KBM-7 (cell line): ENCODE results near the gene ELK4.

Experiments used
- DNase-seq: peaks from one replicate; pipeline ENCODE4 v3.0.0-alpha.2; 2015
- in situ Hi-C: fragments of 300-500 bp; cut with MboI; formaldehyde crosslinking; loops from 2 replicates; pipeline ENCODE4 v1.14.3; 2020; ENCODE audit warnings: low sequenced_read_pairs, low pct_unique_long_range_greater_than_20kb, mixed read lengths

The ELK4 gene

DNA sequence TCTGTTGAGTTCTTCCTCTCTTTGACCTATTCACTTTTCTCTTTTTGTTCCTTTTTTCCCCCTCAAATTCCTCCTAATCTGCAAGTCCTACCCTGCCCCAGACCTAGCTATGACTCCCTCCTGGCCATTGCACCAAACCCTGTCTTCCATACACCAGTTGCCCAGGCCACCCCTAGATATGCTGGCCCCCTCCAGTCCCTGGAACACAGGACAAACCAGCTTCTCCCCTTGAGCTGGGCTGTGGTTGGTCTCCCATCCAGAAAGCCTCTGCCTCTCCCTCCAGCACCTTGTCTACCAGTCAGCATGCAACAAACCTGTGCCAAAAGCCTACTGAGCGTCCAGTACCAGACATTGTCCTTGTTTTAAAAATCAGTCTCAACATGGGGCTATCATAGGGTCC is 59.4 kb downstream of the ELK4 start:
- no peak for DNase-seq
- in situ Hi-C loops = no loop called here

GRCh38 chr1:205571747-205572146 is 60.1 kb downstream of the ELK4 start:
- DNase-seq = no peak
- in situ Hi-C loops = no loop called here

- DNase-seq = no peak
These were observed 60.8 kb downstream of the ELK4 start for GRCh38 chr1:205570796-205571537.

DNA sequence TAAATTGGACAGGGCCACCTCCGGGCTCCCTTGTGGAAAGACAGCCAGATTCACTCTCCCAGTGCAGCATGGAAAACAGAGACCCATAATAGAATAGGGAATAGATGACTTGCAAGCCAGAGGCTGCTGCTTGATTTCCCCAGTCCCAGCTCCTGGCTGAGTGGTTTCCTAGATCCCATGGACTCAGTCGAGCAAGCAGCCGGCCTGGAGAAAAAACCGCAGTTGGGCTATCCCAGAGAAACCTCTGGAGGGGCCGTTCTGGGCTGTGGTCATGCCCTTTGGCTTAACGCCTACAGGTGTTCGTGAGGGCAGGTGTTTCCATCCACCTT is 61.7 kb downstream of the ELK4 start:
- in situ Hi-C loops = no loop called here
- no peak for DNase-seq

More at GRCh38 chr1:205570796-205571537, 60.8 kb downstream of the ELK4 start:
- in situ Hi-C loops = no loop called here

GRCh38 chr1:205569411-205570172 is 62.2 kb downstream of the ELK4 start:
- no peak for DNase-seq
- in situ Hi-C loops = no loop called here

DNA sequence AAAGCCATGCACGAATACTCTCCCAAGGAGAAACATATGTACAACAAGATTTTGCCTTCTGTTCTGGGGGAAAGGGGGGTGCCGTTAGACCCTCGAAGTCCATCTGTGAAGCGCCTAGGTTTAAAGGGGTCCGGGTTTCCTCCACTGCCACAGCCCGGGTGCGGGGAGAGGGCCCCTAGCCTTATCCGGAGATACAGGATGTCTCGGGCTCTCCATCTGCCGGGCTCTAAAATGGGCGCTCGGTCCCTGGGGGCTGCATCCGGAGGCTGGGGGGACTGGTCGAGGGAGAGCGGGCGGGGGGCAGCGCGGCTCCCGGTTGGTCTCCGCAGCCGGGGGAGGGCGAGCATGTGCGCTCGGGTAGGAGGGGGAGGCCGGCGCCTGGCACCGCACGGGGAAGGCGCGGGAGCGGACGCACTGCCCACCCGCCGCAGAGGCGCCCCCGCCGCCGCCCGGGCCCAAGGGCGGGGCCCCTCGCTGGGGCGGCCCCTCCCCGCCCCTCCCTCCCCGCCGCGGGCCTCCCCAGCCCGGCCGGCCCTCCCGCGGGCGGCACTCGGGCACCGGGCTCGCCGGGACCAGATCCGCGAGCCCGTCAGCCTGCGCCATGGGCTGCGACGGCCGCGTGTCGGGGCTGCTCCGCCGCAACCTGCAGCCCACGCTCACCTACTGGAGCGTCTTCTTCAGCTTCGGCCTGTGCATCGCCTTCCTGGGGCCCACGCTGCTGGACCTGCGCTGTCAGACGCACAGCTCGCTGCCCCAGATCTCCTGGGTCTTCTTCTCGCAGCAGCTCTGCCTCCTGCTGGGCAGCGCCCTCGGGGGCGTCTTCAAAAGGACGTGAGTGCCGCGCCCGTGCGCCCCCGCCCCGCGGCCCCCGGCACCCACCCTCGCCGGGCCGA is 63.1 kb downstream of the ELK4 start:
- no peak for DNase-seq
- in situ Hi-C loops = no loop called here

GRCh38 chr1:205568135-205568468 is 63.7 kb downstream of the ELK4 start:
- in situ Hi-C loops = no loop called here
- DNase-seq = no peak

DNA sequence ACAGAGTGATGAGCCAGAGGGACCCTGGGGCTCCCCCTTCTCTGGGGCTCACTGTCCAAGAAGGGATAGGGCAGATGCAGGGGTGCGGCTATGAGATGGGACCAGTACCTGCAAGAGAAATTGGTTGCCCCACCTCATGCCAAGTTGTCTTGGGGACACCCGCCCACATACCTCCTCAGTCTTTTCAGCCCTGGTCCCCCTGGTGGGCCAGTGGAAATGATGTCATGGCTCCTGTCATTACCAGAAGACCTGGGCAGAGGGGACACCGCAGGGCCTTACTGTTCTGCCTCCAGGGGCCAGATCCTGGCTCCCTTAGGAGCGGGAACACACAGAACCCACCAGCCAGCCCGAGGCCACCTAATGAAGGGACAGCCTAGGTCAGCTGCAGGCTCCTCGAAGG is 64.1 kb downstream of the ELK4 start:
- in situ Hi-C loops = no loop called here
- no peak for DNase-seq

- in situ Hi-C loops = no loop called here
- no peak for DNase-seq
These were observed 66.0 kb downstream of the ELK4 start for GRCh38 chr1:205565799-205566198.

DNA sequence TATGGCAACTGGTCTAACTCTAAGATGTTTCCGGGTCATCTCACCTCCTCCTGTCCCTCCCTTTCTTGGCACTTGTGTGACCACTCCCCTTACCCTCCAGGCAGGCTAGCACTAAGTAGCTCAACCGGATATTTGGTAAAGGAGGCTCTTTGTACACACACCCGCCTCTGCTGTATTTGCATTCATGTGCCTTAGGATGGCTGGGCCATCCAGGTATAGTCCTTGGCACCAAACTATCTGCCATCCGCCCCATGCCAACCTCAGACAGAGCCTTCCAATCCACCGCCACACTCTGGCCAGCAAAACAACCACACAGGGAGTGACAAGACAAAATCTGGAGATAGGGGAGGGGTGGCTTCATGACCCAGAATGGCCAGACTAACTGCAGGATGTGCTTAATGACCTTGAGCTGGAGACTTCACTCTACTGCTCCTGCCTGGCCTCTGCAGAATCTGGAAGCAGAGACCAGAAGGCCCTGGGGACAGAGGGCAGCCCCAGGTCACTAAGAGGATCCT is 67.8 kb downstream of the ELK4 start:
- DNase-seq = no peak
- in situ Hi-C loops = no loop called here

DNA sequence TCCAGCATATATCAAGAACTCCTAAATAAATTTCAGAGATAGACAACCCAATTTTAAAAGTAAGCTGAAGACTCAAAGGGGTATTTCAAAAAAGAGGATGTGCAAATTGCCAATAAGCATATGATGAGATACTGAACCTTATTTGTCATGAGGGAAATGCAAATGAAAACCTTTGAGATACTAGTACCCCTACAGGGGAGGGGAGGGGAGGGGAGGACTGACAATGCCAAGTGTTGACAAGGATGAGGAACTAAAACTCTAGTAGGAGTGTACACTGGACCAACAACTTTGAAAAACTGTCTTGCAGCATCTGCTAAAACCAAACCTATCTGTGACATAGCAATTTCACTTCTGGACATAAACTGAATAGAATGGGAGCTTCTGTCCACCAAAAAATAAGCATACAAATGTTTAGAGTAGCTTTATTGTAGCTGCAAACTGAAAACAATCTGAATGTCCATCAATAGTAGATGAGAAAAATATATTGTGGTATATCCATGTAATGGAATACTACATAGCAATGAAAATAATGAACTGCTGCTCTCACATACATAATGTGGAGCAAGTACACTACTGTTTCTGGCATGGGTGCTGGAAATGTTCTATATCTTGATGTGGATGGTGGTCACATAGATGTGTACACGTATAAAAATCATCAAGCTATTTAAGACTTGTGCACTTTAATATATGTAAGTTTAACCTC is 70.2 kb downstream of the ELK4 start:
- in situ Hi-C loops = no loop called here
- DNase-seq = no peak
